HUES6 (cell line): Measurements from ENCODE around the gene MAPK14.
"Not testable (repeated sequence)": the region's sequence is repeated elsewhere in the genome, so short reads cannot be mapped to it uniquely, and the experiment has no call there.

ENCODE experiments used
- H3K27ac ChIP-seq: 2 replicates; pipeline ENCODE4 v1.7.0; 2013; ENCODE audit warnings: low read depth, mild to moderate bottlenecking, low read length, inconsistent platforms
- H3K27me3 ChIP-seq: 2 replicates; pipeline ENCODE4 v1.6.1; 2013; ENCODE audit warnings: low read length; ENCODE audit not compliant: control insufficient read depth, insufficient read depth
- H3K36me3 ChIP-seq: 2 replicates; pipeline ENCODE4 v1.6.1; 2013; ENCODE audit warnings: low read length; ENCODE audit not compliant: control insufficient read depth, insufficient read depth
- H3K4me1 ChIP-seq: 2 replicates; pipeline ENCODE4 v1.6.1; 2013; ENCODE audit warnings: low read length; ENCODE audit not compliant: control insufficient read depth, insufficient read depth
- H3K4me3 ChIP-seq: 2 replicates; pipeline ENCODE4 v1.5.1; 2013; ENCODE audit warnings: low read depth, low read length
- H3K9ac ChIP-seq: one replicate; pipeline ENCODE4 v1.6.1; 2013; ENCODE audit warnings: mild to moderate bottlenecking, low read length
- H3K9me3 ChIP-seq: 2 replicates; pipeline ENCODE4 v1.6.1; 2013; ENCODE audit warnings: low read depth, low read length; ENCODE audit not compliant: control insufficient read depth, insufficient read depth

The MAPK14 gene

DNA sequence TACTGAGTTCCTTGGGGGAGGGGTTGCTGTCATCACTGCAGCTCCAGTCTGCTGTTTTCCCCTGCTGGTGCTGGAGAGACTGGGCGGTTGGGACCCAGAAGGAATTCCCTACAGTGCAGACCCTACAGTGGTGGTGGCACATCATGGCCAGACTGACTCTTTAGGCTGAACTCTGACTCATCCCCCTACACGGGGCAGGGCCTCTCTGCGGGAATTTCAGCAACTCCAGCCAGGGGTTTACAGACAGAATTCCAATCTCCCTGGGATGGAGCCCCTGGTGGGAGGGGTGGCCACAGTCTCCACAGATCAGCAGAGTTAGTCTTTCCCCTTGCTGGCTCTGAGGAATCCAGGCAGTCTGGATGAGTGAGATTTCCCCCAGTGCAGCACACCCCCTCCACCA, 55.8 kb downstream of the MAPK14 start:
- no peak overlapping the region for H3K4me3 ChIP-seq
- H3K4me1 ChIP-seq = no peaks in the 10 kb centered on the region
- H3K36me3 ChIP-seq = peaks cover 58% of the 10 kb centered on the region
- H3K9me3 ChIP-seq = peaks cover 19% of the 10 kb centered on the region; the same call in 1 of the 2 replicates
- no peaks in the 10 kb centered on the region for H3K27me3 ChIP-seq
- no peak overlapping the region for H3K27ac ChIP-seq
- no peak overlapping the region for H3K9ac ChIP-seq

DNA sequence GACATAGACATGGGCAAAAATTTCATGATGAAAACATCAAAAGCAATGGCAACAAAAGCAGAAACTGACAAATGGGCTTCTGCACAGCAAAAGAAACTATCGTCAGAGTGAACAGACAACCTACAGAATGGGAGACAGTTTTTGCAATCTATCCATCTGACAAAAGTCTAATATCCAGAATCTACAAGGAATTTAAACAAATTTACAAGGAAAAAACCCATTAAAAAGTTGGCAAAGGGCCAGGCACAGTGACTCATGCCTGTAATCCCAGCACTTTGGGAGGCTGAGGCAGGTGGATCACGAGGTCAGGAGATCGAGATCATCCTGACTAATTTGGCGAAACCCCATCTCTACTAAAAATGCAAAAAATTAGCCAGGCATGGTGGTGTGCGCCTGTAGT, 60.6 kb downstream of the MAPK14 start:
- H3K9ac ChIP-seq, H3K27me3 ChIP-seq, H3K27ac ChIP-seq, H3K9me3 ChIP-seq, H3K4me3 ChIP-seq, H3K4me1 ChIP-seq: not testable (repeated sequence)
- peaks cover 27% of the 10 kb centered on the region for H3K36me3 ChIP-seq

DNA sequence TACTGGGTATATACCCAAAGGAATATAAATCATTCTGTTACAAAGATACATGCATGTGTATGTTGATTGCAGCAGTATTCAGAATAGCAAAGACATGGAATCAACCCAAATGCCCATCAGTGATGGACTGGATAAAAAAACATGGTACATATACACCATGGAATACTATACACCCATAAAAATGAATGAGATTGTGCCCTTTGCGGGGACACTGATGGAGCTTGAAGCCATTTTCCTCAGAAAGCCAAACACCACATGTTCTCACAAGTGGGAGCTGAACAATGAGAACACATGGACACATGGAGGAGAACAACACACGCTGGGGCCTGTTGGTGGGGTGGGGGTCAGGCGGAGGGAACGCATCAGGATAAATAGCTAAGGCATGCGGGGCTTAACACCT, 61.4 kb downstream of the MAPK14 start:
- H3K27me3 ChIP-seq = no peaks in the 10 kb centered on the region
- peaks cover 9% of the 10 kb centered on the region; the same call in 1 of the 2 replicates for H3K9me3 ChIP-seq
- no peak overlapping the region for H3K9ac ChIP-seq
- H3K4me3 ChIP-seq = no peak overlapping the region
- H3K27ac ChIP-seq = no peak overlapping the region
- no peaks in the 10 kb centered on the region for H3K4me1 ChIP-seq
- H3K36me3 ChIP-seq = peaks cover 18% of the 10 kb centered on the region

DNA sequence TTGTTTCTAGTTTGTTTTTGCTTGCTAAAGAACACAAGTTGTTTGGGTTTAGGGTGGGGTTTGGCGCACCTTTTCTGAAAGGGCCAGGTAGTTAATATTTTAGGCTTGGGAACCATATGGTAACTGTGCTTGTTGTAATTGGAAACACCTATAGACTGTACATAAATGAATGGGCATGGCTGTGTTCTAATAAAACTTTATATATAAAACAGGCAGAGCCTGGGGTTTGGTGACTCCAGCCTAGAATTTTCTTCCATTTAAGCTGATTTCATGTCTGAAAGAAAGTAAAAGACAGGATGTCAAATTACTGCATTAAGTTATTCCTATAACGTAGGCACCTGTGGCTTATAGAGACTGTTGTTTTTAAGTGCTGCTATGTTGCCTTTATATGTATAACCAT, 66.6 kb downstream of the MAPK14 start:
- H3K36me3 ChIP-seq = peaks cover 29% of the 10 kb centered on the region
- no peaks in the 10 kb centered on the region for H3K27me3 ChIP-seq
- no peak overlapping the region for H3K9ac ChIP-seq
- H3K4me1 ChIP-seq = peaks cover 12% of the 10 kb centered on the region
- H3K4me3 ChIP-seq = no peak overlapping the region
- H3K9me3 ChIP-seq = no peaks in the 10 kb centered on the region
- H3K27ac ChIP-seq = no peak overlapping the region

DNA sequence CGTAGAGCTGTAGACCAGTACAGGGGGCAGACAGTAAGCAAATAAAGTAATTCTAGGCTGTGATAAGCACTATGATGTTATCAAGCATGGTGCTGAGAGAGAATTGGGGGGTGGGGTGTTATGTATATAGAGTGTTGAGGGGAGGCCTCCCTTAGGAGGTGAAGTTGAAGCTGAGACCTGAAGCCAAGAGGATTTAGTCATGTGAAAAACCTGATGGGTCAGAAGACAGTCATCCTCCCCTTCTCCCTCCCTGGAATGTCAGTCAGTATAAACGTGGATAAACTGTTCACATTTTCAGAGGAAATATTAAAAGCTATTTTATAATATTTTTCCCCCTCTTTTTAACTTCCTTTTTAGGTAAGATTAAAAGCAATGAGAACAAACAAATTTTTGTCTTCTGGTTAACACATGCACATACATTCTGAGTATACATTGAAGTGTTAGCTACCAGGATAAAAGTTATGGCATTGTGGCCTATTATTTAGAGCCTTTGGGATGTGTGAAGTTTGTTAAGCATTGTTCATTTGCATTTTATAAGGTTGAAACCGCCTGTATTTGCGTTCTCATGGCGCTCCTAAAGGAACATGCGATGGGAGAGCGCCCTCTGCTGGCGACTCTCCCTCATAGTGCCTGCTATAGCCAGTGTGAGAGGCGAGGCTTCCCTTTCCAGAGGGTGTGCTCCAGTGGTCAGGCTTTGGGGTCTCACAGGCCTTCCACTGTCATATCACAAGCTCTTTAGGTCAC, 67.3 kb downstream of the MAPK14 start:
- Histone ChIP-seq H3K27ac (no peak overlapping the region), H3K4me3 (no peak overlapping the region), H3K4me1 (peaks cover 19% of the 10 kb centered on the region), H3K9me3 (no peaks in the 10 kb centered on the region), H3K27me3 (no peaks in the 10 kb centered on the region), H3K9ac (no peak overlapping the region), H3K36me3 (peaks cover 29% of the 10 kb centered on the region)

DNA sequence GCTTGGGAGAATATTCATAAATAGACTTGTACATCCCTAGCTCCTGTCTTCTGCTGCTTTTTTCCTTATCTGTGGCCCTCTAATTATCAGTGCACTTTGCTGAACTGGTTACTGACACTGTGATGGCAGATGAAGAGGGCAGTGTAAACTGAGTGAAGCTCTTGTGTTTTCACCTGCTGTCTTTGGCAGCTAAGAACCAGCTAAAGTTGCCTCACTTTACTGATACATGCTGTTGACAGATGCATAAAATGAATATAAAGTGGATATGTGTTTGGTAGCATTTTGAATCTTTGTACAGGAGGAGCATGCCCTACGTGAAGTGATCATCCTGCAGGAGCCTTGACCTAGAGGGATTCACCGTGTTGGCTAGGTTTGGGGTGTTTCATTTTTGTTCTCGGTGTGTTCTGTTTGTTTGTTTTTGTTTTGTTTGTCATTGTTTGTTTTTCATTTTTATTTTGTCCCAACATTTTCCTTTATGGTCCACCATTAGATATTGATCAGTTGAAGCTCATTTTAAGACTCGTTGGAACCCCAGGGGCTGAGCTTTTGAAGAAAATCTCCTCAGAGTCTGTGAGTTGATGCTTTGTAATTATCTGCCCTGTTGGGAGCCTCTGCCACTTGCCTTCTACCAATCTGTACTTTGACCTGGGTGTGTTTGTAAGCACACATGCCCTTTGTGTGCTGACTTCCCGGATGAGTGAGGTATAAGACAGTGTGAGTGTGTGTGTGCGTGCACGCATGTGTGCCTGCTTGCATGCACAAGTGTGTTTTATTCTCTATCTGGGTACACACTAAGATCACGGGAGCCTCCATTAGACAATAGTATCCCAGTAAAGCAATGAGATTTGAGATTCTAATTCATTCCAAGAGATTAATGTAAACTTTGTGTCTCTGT, 68.1 kb downstream of the MAPK14 start:
- no peak overlapping the region for H3K27ac ChIP-seq
- H3K4me3 ChIP-seq = no peak overlapping the region
- no peak overlapping the region for H3K9ac ChIP-seq
- no peaks in the 10 kb centered on the region for H3K27me3 ChIP-seq
- no peaks in the 10 kb centered on the region for H3K9me3 ChIP-seq
- H3K4me1 ChIP-seq = peaks cover 19% of the 10 kb centered on the region
- peaks cover 33% of the 10 kb centered on the region for H3K36me3 ChIP-seq

DNA sequence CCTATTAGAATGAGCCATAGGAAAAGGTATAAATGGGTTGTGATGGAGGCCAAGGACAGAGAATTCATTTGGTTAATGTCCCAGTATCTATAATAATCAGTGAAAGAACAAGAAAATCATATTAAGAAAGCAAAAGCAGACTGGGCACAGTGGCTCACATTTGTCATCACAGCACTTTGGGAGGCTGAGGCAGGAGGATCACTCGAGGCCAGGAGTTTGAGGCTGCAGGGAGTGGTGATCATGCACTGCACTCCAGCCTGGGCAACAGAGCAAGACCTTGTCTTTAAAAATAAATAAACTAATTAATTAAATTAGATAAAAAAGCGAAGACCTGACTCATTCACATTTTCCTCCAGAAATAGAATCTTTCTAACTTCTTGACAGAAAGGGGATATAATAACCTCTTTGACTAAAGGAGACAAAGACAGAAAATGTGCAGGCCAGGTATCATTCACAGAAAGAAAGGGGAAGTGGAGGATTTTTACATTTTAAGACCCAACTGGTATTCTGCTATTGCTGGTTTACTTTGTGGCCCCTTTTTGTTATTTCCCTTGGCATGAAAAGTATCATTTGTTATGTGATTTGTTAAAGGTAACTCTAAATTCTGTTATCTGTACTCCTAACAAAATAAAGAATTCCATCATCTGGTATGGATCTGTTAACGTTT, 70.8 kb downstream of the MAPK14 start:
- Histone ChIP-seq H3K27ac (no peak overlapping the region), H3K4me3 (no peak overlapping the region), H3K27me3 (no peaks in the 10 kb centered on the region), H3K36me3 (peaks cover 29% of the 10 kb centered on the region), H3K9me3 (no peaks in the 10 kb centered on the region), H3K4me1 (peaks cover 19% of the 10 kb centered on the region), H3K9ac (no peak overlapping the region)

DNA sequence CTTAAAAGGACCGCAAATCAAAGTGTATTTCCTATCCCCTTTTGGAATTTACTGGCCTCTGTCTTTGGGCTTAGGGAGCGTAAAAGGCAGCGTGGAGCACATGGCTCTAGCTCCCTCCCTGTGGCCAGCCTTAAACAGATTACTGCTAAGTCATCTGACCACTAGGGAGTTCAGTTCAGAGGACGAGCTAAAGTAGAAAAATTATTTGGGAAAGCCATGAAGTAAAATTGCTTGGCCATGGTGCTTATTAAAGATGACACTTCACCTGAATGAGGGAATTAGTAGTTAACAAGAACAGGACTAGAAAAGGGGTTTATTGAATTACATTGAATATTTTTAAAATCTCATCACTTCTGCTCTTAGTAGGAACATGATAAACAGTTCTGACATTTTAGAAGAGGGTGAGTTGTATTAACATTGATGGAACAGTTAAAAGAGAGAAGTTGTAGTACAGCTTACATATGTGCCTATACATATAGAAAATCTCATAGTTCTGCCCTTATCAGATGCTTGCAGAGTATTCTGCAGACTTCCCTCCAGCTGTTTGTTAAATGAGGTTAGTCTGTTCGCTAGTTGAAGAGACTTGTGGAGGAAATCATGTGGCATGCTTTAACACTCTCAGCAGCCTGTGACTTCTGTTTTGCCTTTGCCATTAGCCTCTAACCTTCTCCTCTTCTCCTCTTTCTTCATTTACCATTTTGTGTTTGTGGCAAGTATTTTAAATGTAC, 71.5 kb downstream of the MAPK14 start:
- Histone ChIP-seq H3K27ac (no peak overlapping the region), H3K9me3 (no peaks in the 10 kb centered on the region), H3K4me3 (no peak overlapping the region), H3K27me3 (no peaks in the 10 kb centered on the region), H3K9ac (no peak overlapping the region), H3K36me3 (peaks cover 35% of the 10 kb centered on the region), H3K4me1 (peaks cover 19% of the 10 kb centered on the region)

DNA sequence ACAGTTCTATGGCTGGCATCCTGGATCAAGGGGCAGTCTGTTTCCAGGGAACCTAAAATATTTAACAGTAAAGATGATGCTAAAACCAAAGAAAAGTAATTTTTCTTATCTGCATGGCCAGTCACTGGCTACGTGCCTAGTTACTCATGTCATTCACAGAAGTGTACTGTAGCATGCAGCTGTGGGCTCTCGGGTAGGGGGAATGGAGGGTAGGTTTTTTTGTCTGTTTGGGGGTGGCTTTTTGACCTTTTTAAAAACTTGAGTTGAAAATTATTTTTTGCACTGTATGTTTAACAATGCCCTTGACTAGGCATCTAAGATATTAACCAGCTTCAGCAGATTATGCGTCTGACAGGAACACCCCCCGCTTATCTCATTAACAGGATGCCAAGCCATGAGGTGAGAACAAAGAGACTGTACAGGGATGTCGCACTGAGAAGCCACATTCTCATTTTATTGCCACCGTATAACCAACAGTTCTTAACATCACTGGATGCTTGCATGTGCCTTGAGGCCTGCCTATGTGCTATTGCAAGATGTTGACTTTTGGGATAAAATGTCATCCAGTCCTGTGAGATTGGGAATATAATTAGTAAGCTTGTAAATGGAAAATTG, 72.4 kb downstream of the MAPK14 start:
- no peak overlapping the region for H3K4me3 ChIP-seq
- no peaks in the 10 kb centered on the region for H3K9me3 ChIP-seq
- H3K27me3 ChIP-seq = no peaks in the 10 kb centered on the region
- H3K4me1 ChIP-seq = peaks cover 15% of the 10 kb centered on the region
- H3K9ac ChIP-seq = no peak overlapping the region
- peaks cover 41% of the 10 kb centered on the region for H3K36me3 ChIP-seq
- no peak overlapping the region for H3K27ac ChIP-seq

DNA sequence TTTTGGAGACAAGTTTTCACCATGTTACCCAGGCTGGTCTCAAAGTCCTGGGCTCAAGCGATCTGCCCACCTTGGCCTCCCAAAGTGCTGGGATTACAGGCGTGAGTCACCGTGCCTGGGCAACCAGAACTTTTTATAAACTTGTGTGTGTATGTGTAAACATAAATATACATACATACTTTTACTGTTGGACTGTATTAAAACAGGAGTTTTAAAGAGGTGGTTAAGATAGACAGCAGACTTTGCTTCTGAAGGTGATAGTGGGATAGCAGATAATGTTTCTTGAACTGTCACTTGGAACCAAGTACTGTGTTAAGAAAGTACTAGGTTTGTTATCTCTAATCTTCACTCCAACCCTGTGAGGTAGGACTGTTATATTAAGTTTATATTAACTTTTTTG, 74.1 kb downstream of the MAPK14 start:
- Histone ChIP-seq H3K36me3 (peaks cover 31% of the 10 kb centered on the region), H3K27me3 (no peaks in the 10 kb centered on the region), H3K4me1 (peaks cover 14% of the 10 kb centered on the region; the same call in 1 of the 2 replicates), H3K9me3 (no peaks in the 10 kb centered on the region), H3K4me3 (no peak overlapping the region), H3K9ac (no peak overlapping the region), H3K27ac (no peak overlapping the region)
